DMS 273 treated with DMSO at 0.1 percent for 48 hours (cell line): ENCODE results near the gene MYO6.

Experiments used
- DNase-seq: peaks from one replicate; lab custom pipeline; 2025; lab: John Stamatoyannopoulos, UW

Gene MYO6

GRCh38 chr6:75947935-75948334 lies 198.9 kb downstream of the MYO6 start:
- DNase-seq = no peak

- DNase-seq = no peak
These were observed 203.1 kb downstream of the MYO6 start for GRCh38 chr6:75952128-75952527.

GRCh38 chr6:75963569-75963968 lies 214.5 kb downstream of the MYO6 start:
- no peak for DNase-seq

GRCh38 chr6:75968143-75968542 lies 219.1 kb downstream of the MYO6 start:
- no peak for DNase-seq
